Anterior cingulate cortex (tissue), 58 donors: ENCODE results near the gene WNT2.

ENCODE experiments used
- DNase-seq, 58 donors: peaks; one replicate each; lab custom pipeline; 2025; lab: John Stamatoyannopoulos, UW

WNT2 gene

GRCh38 chr7:117322741-117323304 lies at the start of gene WNT2:
Gene WNT2, minus strand, starts transcription at chr7:117323058. Its CDS starts 69 bp downstream, at chr7:117322989.
- DNase-seq, result peak in 2 of 58 donors; percentile 16 to 41

- DNase-seq, result no peak
Observed at GRCh38 chr7:117372073-117372472, 49.2 kb upstream of the WNT2 start.

- no peak for DNase-seq
Observed at GRCh38 chr7:117364339-117365080, 41.7 kb upstream of the WNT2 start.

GRCh38 chr7:117362294-117362888 lies 39.5 kb upstream of the WNT2 start:
- no peak for DNase-seq

- peak in 13 of 58 donors; percentile 1 to 62 (median 14) for DNase-seq
Observed at GRCh38 chr7:117350027-117350426, 27.2 kb upstream of the WNT2 start.

GRCh38 chr7:117349570-117349969 lies 26.7 kb upstream of the WNT2 start:
- DNase-seq, result peak in 2 of 58 donors; percentile 1 to 13

- no peak for DNase-seq
Observed at GRCh38 chr7:117347962-117348672, 25.3 kb upstream of the WNT2 start.

- no peak for DNase-seq
Observed at GRCh38 chr7:117347480-117347879, 24.6 kb upstream of the WNT2 start.

GRCh38 chr7:117346161-117346560 lies 23.3 kb upstream of the WNT2 start:
- no peak for DNase-seq

GRCh38 chr7:117338020-117338419 lies 15.2 kb upstream of the WNT2 start:
- DNase-seq, result no peak

GRCh38 chr7:117333168-117333567 lies 10.3 kb upstream of the WNT2 start:
- DNase-seq, result no peak

GRCh38 chr7:117332031-117332430 lies 9.2 kb upstream of the WNT2 start:
- DNase-seq, result no peak

GRCh38 chr7:117325836-117326235 lies 3.0 kb upstream of the WNT2 start:
- no peak for DNase-seq

GRCh38 chr7:117324960-117325359 lies 2.1 kb upstream of the WNT2 start:
- DNase-seq, result no peak

GRCh38 chr7:117323851-117324711 lies 1.2 kb upstream of the WNT2 start:
- peak in 6 of 58 donors; percentile 13 to 52 (median 14) for DNase-seq

- peak in 1 of 58 donors; percentile 11 for DNase-seq
Observed at GRCh38 chr7:117323305-117323850, 520 bp upstream of the WNT2 start.

- no peak for DNase-seq
Observed at GRCh38 chr7:117320523-117320922, 2.3 kb downstream of the WNT2 start.

- no peak for DNase-seq
Observed at GRCh38 chr7:117319181-117319580, 3.7 kb downstream of the WNT2 start.

- no peak for DNase-seq
Observed at GRCh38 chr7:117313582-117313981, 9.3 kb downstream of the WNT2 start.
